Measurements from ENCODE around the gene HPS3.

The HPS3 gene

DNA sequence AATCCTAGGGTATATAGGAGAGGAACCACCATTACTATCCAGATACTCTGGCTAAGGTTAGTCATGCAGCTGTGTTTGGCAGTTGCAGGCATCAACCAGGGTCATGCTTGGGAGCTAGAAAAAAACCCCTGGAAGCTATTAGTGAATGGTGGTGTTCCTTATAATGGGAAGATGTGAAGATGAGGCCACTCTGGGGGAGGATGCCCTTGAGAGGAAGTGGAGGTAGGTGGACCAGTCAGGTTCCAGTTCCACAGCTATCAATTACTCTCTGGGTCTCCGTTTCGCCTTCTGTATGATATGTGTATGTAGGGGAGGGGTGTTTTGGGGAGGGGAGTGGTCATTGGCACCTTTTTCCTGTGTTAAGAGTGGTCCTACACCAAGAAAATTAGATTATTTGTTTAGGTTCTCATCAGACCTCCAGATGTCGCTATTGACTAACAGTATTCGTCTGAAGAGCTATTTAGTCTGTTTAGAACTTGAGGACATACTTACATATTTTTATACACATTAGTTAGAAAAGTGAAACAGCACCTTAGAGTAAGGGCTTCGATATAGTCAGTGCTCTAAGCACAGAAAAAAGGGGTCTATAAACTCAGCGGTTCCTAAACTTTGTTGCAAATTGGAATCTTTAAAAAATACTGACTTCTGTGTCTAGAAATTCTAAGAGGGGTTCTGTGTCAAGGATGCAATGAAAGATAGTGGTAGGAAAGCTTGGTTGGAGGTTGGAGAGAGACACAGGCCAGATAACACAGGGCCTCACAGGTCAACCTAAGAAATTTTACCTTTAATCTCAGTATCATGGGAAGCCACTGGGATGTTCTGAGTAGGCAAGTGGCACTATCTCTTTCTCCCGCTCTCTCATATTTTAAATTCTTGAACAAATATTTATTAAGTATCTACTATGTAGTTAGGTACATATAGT lies 9.1 kb upstream of the HPS3 start:
- no peak for DNase-seq (ENCODE audit: low read depth in 3 of 3)

- DNase-seq (ENCODE audit: low read depth in 3 of 3), result no peak
Observed at GRCh38 chr3:149122721-149123578, 6.5 kb upstream of the HPS3 start.

GRCh38 chr3:149128821-149129220 lies 617 bp upstream of the HPS3 start:
- no peak for DNase-seq (ENCODE audit: low read depth in 3 of 3)

GRCh38 chr3:149131589-149131988 lies 2.2 kb downstream of the HPS3 start:
- no peak for DNase-seq (ENCODE audit: low read depth in 3 of 3)

DNA sequence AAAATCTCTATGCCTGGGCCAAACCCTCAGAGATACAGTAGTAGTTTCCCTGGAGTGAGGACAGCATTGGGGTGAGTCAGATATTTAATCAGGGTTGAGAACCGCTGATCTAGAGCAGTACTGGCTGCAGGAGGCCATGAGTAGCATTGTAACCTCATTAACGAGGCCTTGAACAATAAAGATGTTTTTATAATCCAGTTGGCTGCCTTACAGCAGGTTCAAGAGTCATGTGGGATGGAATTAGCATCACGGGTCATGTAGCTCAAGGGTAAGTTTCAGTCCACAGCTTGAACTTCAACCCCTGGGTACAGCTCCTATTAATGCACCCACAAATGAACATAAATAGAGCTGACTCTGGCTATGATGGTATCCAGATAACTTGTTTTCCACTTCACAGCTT lies 5.1 kb downstream of the HPS3 start:
- DNase-seq (ENCODE audit: low read depth in 3 of 3), result no peak

- DNase-seq (ENCODE audit: low read depth in 3 of 3), result no peak
Observed at GRCh38 chr3:149142682-149143081, 13.2 kb downstream of the HPS3 start.

DNA sequence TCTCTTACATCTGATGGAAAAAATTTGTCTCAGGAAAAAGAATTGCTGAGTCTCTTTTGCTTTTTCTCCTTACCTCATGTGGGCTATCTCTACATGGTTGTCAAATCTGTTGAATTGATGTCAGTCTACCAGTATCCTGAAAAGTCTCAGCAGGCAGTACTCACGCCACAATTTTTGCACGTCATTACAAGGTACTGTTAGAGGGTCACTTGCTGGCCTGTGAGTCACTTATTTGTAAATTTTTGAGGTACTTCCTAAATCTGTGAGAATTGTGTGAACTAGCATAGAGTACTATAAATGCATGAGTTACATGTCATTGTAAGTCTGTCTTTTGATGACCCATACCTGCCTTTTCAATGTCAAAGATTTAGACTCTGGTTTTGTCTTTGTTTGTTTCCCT lies 15.9 kb downstream of the HPS3 start:
- DNase-seq (ENCODE audit: low read depth in 3 of 3), result no peak

GRCh38 chr3:149145974-149146373 lies 16.5 kb downstream of the HPS3 start:
- no peak for DNase-seq (ENCODE audit: low read depth in 3 of 3)

DNA sequence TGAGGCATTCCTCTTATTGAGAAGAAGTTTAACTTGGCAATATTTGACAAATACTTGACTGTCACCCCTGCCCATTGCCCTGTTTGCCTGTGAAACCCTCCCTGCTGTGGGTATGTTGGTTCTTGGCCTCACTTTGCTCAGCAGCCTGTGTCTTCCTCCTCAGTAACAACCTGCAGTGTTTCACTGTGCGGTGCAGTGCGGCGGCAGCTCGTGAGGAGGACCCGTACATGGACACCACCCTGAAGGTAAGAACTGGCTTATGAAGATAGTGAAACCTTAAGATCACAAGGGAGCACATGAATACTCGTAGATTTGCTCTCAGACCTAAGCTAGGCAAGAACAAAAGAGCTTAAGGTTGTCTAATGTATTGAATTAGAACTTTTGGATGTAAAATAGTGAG lies 21.0 kb downstream of the HPS3 start:
- DNase-seq (ENCODE audit: low read depth in 3 of 3), result no peak

DNA sequence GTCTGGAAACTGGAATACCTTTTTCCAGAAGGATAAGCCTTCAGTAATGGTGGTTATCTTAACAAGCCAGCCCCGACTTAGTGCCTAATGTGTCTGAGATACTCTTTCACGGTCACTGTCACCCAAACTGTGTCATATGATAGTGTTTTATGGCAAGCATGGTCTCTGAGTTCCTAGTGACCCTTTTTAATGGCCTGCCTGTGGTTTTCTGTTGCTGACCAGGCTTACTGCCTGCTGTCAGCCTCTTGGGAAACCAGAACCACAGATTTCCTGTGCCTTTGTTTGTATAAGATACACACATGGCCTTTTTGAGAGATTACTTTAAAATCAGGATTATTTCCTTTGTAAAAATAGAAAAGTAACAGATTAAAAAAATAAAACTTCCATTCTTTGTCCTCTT lies 22.4 kb downstream of the HPS3 start:
- DNase-seq (ENCODE audit: low read depth in 3 of 3), result no peak

DNA sequence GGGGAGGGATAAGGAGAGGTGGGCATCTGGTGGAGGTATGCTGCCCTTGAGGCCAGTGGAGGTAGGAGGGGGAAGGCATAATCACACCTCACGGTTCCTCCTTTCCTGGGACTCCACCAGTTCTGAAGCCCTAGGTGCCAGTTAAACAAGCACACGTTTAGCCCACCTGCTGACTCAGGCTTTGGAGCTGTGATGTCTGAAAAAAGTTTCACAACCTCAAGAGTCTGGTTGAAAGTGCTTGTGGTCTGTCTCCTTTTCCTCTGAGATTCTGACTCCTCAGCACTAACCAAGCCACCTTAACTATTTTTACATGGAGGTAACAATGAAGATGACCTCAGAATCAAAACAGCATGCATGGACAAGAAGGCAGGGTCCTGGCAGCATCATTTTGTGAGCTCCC lies 23.0 kb downstream of the HPS3 start:
- no peak for DNase-seq (ENCODE audit: low read depth in 3 of 3)

DNA sequence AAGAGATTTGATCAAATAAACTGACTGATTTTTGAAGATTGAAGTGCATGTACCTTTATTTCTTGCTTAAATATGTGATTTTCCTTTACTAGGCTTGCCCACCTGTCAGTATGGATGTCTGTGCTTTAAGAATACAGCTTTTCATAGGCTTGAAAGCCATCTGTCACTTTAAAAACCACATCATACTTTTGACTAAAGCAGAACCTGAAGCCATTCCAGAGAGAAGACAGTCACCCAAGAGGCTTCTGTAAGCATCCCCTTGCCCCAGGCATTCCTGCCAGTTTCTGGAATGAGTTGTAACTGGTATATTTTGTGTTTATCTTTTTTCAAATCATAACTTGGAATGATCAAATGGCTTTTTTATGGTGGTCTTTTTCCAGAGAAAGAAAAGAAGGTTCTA lies 24.0 kb downstream of the HPS3 start:
- DNase-seq (ENCODE audit: low read depth in 3 of 3), result no peak

DNA sequence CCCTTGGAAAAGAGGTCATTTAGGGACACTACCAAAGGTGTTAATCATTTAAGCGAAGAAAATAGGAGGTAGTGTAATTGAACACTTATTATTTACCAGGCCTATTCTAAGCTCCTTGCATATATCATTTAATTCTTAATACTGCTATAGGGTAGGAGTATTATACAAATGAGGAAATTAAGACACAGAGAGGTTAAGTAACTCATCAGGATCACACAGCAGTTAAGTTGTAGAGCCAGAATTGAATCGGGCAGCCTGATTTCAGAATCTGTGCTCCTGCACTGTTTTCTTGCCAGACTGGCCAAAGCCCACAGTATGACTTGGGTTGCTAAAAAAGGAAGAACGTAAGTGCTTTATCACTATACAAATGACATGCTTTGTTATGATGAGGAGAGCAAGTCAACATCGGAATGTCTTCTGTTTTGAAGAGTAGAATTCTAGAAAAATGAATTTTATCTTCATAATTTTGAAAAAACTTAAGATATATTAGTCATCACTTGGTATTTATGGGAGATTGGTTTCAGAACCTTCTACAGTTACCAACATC lies 31.4 kb downstream of the HPS3 start:
- no peak for DNase-seq (ENCODE audit: low read depth in 3 of 3)

DNA sequence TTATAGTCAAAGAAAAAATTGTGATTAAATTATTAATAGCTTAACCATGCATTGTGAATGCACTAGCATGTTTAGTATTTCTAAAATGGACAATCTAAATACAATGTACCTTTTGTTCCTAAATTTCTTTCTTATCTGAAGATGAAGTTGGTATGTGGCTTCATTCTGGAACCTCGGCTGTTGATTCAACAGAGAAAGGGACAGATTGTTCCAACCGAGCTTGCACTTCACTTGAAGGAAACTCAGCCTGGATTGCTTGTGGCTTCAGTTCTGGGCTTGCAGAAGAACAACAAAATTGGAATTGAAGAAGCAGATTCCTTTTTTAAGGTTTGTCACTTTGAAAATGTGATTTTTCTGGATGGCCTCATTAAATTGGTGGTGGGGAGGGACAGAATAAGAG lies 32.6 kb downstream of the HPS3 start:
- DNase-seq (ENCODE audit: low read depth in 3 of 3), result no peak

DNA sequence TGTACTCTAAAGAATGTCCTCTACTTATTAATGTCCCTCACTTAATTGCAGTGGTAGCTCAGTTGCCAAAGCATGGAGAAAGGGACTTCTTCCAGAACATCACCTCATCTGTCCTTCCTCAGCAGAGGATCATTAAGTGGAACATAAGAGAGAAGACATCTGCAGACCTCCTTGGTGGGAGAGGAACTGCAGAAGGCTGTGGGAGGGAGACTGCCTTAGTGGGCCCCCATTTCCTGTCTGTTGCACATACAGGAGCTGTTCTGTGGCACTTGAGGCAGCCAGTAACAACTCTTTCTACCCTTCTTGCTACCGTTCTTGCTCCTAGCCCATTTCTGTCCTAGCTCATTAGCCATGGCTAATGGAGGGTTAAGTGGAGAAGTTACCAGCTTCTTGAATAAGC lies 33.6 kb downstream of the HPS3 start:
- DNase-seq (ENCODE audit: low read depth in 3 of 3), result no peak

DNA sequence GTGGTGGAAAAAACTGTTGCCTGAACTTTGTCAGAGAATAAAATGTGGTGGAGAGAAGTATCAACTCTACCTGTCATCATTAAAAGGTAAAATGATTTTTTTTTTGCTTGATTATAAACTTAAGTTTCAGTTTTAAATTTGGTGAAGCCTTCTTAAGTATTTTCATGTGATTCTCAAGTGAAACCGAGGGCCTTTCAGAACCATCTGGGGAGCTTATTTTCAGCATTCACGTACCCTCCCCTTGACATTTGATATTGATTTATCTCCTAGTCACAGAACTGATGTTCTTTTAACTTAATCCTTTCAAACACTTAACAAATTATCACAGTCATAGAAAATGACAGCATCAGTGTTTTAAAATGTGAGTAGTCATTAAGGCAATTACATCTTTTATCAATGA lies 38.5 kb downstream of the HPS3 start:
- DNase-seq (ENCODE audit: low read depth in 3 of 3), result no peak

DNA sequence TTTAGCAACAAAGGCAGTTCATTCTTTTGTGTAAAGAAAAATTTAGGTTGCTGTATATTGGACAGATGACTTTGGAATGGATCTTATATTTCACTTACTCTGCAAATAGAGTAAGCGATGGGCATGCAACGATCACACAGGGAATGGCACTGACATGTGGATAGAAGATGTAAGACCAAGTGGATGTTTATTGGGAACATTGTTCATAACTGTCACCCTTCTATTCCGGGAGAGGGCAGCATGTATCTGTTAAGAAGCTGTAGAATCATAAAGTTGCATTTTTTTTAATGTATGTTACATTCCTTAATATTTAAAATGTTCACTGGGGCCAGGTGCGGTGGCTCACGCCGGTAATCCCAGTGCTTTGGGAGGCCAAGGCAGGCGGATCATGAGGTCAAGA lies 41.2 kb downstream of the HPS3 start:
- DNase-seq (ENCODE audit: low read depth in 3 of 3), result no peak

GRCh38 chr3:149174901-149175300 lies 45.5 kb downstream of the HPS3 start:
- DNase-seq (ENCODE audit: low read depth in 3 of 3), result no peak

- no peak for DNase-seq (ENCODE audit: low read depth in 3 of 3)
Observed at GRCh38 chr3:149177122-149177521, 47.7 kb downstream of the HPS3 start.

GRCh38 chr3:149179220-149179619 lies 49.8 kb downstream of the HPS3 start:
- no peak for DNase-seq (ENCODE audit: low read depth in 3 of 3)

- DNase-seq (ENCODE audit: low read depth in 3 of 3), result no peak
Observed at GRCh38 chr3:149180057-149180573, 50.7 kb downstream of the HPS3 start.

DNA sequence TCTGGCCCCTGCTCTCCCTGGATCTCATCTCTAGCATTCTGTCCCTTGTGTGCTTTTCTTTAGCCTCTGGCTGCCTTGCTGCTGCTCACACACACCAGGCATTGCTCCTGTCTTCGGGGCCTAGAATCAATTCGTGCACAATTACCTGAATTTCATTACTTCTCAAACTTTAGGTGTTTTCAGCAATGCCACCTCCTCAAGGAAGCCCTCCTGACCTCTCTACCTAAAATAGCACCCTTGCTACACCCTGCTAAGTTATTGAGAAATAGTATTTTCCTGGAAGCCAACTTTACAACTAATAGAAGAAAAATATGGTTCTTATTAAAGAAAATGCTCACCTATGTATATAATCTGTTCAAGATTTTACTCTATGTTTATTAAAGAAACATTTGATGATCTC lies 51.7 kb downstream of the HPS3 start:
- no peak for DNase-seq (ENCODE audit: low read depth in 3 of 3)
